Sigmoid colon (tissue), 3 donors: ENCODE results near the gene RAVER2.

ENCODE experiments used
- CTCF ChIP-seq, 4 experiments: fragments of 450-650 bp in 3 of 4; fragments of 200-600 bp in 1 of 4; IDR thresholded peaks; one replicate each; pipeline ENCODE4 v1.5.1; 2016 to 2019; ENCODE audit warnings: antibody characterized with exemption in 4 of 4, mild to moderate bottlenecking in 3 of 4, moderate library complexity in 2 of 4
- POLR2A ChIP-seq, 2 donors: fragments of 450-650 bp; IDR thresholded peaks; one replicate each; pipeline ENCODE4 v1.6.1; 2016; ENCODE audit warnings: antibody characterized with exemption in 2 of 2, mild to moderate bottlenecking in 2 of 2, moderate library complexity in 2 of 2

GRCh38 chr1:64851664-64852063 is 106.8 kb downstream of the RAVER2 start:
- TF ChIP-seq CTCF (IDR thresholded peaks at IDR 0.05) (no peak), POLR2A (IDR thresholded peaks at IDR 0.05) (no peak)
